SK-N-SH (cell line): Measurements from ENCODE around the gene GGA2. TPM values are rescaled to one million over a fixed set of nuclear protein-coding genes. Genes with fewer than 3 reads are reported as not detected.

Source experiments
- CTCF ChIA-PET: fragments of 300-600, 350-600 bp; formaldehyde crosslinking; extraction: SDS; loops from one replicate; lab custom pipeline; 2021; lab: Yijun Ruan, JAX
- POLR2A ChIA-PET: fragments of 350-600 bp; sonication (Branson Sonifier 250); formaldehyde crosslinking; extraction: SDS; loops from one replicate; lab custom pipeline; 2020; ENCODE audit warnings: antibody characterized with exemption, inconsistent platforms; lab: Yijun Ruan, JAX
- DNase-seq: peaks from one replicate; pipeline ENCODE4 v3.0.0; 2012
- H2AFZ ChIP-seq: fragments of 200-600 bp; sonication (generic); 2 replicates; pipeline ENCODE4 v1.8.1; 2016; ENCODE audit warnings: antibody characterized with exemption, mild to moderate bottlenecking, low read depth
- H3F3A ChIP-seq: fragments of 200-600 bp; sonication (generic); replicated peaks from 2 replicates; pipeline ENCODE3; 2016; ENCODE audit warnings: antibody characterized with exemption, mild to moderate bottlenecking; ENCODE audit not compliant: insufficient read depth
- H3K27ac ChIP-seq, 2 experiments: fragments of 200-500 bp in 1 of 2; fragments of 200-600 bp in 1 of 2; sonication (Bioruptor generic) in 1 of 2; sonication (generic), shearing (Covaris generic) in 1 of 2; 2 replicates each; pipeline versions ENCODE4 v1.5.1 to v1.6.1; 2014 to 2016; ENCODE audit warnings: low read depth in 2 of 2, inconsistent platforms in 1 of 2, low read length in 1 of 2, mild to moderate bottlenecking in 1 of 2, mixed read lengths in 1 of 2
- H3K27me3 ChIP-seq: fragments of 200-600 bp; sonication (generic), shearing (Covaris generic); 2 replicates; pipeline ENCODE4 v1.6.1; 2016; ENCODE audit warnings: mixed run types; ENCODE audit not compliant: insufficient read depth
- H3K36me3 ChIP-seq, 2 experiments: fragments of 200-500 bp in 1 of 2; fragments of 200-600 bp in 1 of 2; sonication (Bioruptor generic) in 1 of 2; sonication (generic) in 1 of 2; replicated peaks in 1 of 2; 2 replicates each; pipeline versions ENCODE3 to v1.5.1; 2014 to 2016; ENCODE audit warnings: low read length in 1 of 2, mild to moderate bottlenecking in 1 of 2; ENCODE audit not compliant: insufficient read depth in 2 of 2, control insufficient read depth in 1 of 2
- H3K4me1 ChIP-seq, 2 experiments: fragments of 200-500 bp in 1 of 2; fragments of 200-600 bp in 1 of 2; sonication (Bioruptor generic) in 1 of 2; sonication (generic), shearing (Covaris generic) in 1 of 2; 2 replicates each; pipeline versions ENCODE4 v1.5.1 to v1.6.1; 2014 to 2016; ENCODE audit warnings: low read depth in 1 of 2, low read length in 1 of 2, mixed run types in 1 of 2; ENCODE audit not compliant: insufficient read depth in 2 of 2, control insufficient read depth in 1 of 2
- H3K4me2 ChIP-seq: fragments of 200-600 bp; sonication (generic), shearing (Covaris generic); 2 replicates; pipeline ENCODE4 v1.6.1; 2017; ENCODE audit warnings: mixed run types
- H3K4me3 ChIP-seq, 2 experiments: fragments of 200-500 bp in 1 of 2; fragments of 200-600 bp in 1 of 2; sonication (Bioruptor generic) in 1 of 2; sonication (generic), shearing (Covaris generic) in 1 of 2; 2 replicates each; pipeline versions ENCODE4 v1.5.1 to v1.8.1; 2014 to 2016; ENCODE audit warnings: low read depth in 2 of 2, inconsistent platforms in 1 of 2, low read length in 1 of 2, mild to moderate bottlenecking in 1 of 2, mixed read lengths in 1 of 2, moderate library complexity in 1 of 2
- H3K79me2 ChIP-seq: fragments of 200-600 bp; sonication (generic); 2 replicates; pipeline ENCODE4 v1.8.1; 2017; ENCODE audit warnings: mild to moderate bottlenecking; ENCODE audit not compliant: insufficient read depth
- H3K9ac ChIP-seq: fragments of 200-600 bp; sonication (generic); 2 replicates; pipeline ENCODE4 v1.6.1; 2017; ENCODE audit warnings: mixed run types
- H3K9me2 ChIP-seq: fragments of 200-600 bp; sonication (generic); 2 replicates; pipeline ENCODE4 v1.6.1; 2017; ENCODE audit warnings: mixed run types
- H3K9me3 ChIP-seq: fragments of 200-600 bp; sonication (generic); 2 replicates; pipeline ENCODE4 v1.6.1; 2017; ENCODE audit warnings: mixed run types, mild to moderate bottlenecking, moderate library complexity
- H4K20me1 ChIP-seq: fragments of 200-600 bp; sonication (generic); 2 replicates; pipeline ENCODE4 v1.6.1; 2017; ENCODE audit warnings: mild to moderate bottlenecking, mixed run types; ENCODE audit not compliant: insufficient read depth
- CHD2 ChIP-seq: fragments of 150-350 bp; IDR thresholded peaks from 2 replicates; pipeline ENCODE4 v1.6.1; 2018; ENCODE audit warnings: low read length; ENCODE audit not compliant: partially characterized antibody
- ELF1 ChIP-seq: IDR thresholded peaks from 2 replicates; pipeline ENCODE4 v1.4.0; 2012
- GATA2 ChIP-seq: sonication (generic); formaldehyde crosslinking; IDR thresholded peaks from 2 replicates; pipeline ENCODE4 v1.5.0; 2020; ENCODE audit warnings: mild to moderate bottlenecking, missing genetic modification reagents
- MXI1 ChIP-seq: IDR thresholded peaks from 2 replicates; pipeline ENCODE4 v1.6.1; 2012; ENCODE audit warnings: mild to moderate bottlenecking, low read depth, low read length, improper control_type of control experiment
- NRF1 ChIP-seq: IDR thresholded peaks from 2 replicates; pipeline ENCODE4 v1.6.1; 2012; ENCODE audit warnings: low read depth, mild to moderate bottlenecking, low read length
- RFX5 ChIP-seq: IDR thresholded peaks from 2 replicates; pipeline ENCODE4 v1.6.1; 2012; ENCODE audit warnings: mild to moderate bottlenecking, improper control_type of control experiment, low read length
- SIN3A ChIP-seq: IDR thresholded peaks from 2 replicates; pipeline ENCODE4 v1.6.1; 2012; ENCODE audit warnings: low read depth, mild to moderate bottlenecking, low read length, moderate library complexity, borderline replicate concordance
- SMC3 ChIP-seq: IDR thresholded peaks from 2 replicates; pipeline ENCODE4 v1.6.1; 2012; ENCODE audit warnings: low read depth, low read length, improper control_type of control experiment
- TAF1 ChIP-seq: IDR thresholded peaks from 2 replicates; pipeline ENCODE4 v1.6.1; 2012; ENCODE audit warnings: low read depth, mild to moderate bottlenecking, low read length, moderate library complexity, borderline replicate concordance
- TEAD4 ChIP-seq: IDR thresholded peaks from 2 replicates; pipeline ENCODE4 v1.4.0; 2012; ENCODE audit warnings: mild to moderate bottlenecking, borderline replicate concordance; ENCODE audit not compliant: insufficient read depth
- WGBS: methylation state at CpG from one replicate; pipeline ENCODE4 v1.1.6; 2017; ENCODE audit warnings: low lambda C conversion rate; 5-methylcytosine and 5-hydroxymethylcytosine counted together
- polyA plus RNA-seq, 3 experiments: library from polyadenylated mRNA; depleted of rRNA; stranded (reverse); fragments of >200 nt; gene quantifications; 2 replicates each; pipeline ENCODE4 v1.2.3, GENCODE V29; 2012
- small RNA-seq, 7 experiments: library from RNA; depleted of rRNA; stranded (forward); fragments of <200 nt; gene quantifications; one replicate each; pipeline ENCODE3, GENCODE V24; 2012
- TF ChIP-seq, protein P1 (sequence below): IDR thresholded peaks from 2 replicates; pipeline ENCODE4; 2012

Gene GGA2
- polyA plus RNA-seq, 1 of the 3 experiments (the other 2 are of a cell fraction) = 23.4 TPM

DNA sequence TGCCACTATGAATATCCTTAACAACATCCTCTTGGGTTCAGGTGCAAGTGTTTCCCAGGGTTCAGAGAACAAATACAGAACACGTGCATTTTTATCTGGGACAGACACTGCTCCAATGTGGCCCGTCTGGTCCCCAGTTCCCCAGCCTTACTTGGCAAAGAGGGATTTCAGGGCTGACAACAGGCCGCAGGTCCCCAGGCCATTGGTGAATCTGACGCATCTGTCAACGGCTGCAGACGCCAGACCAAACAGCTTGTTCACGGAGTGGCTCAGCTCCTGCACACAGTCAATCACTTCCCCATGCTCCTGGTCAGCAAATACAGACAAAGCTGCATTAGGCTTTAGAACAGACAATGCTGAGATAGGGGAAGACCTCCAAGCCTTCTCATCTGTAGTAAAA, 93.5 kb downstream of the GGA2 start:
- no peaks in the 10 kb centered on the region; the same call in 1 of the 2 replicates for H3K79me2 ChIP-seq
- POLR2A ChIA-PET = no interaction called here
- 81% methylated on average over 7 of the region's 7 CpGs for WGBS
- peaks cover 23 to 31% of the 10 kb centered on the region in 2 experiments for H3K36me3 ChIP-seq
- no peaks in the 10 kb centered on the region for H3F3A ChIP-seq
- DNase-seq = peak; percentile 45
- H3K9me3 ChIP-seq = no peaks in the 10 kb centered on the region
- H3K4me1 ChIP-seq = peaks cover 0 to 3% of the 10 kb centered on the region in 2 experiments; a peak in 1 of 4 replicates
- H3K27me3 ChIP-seq = no peaks in the 10 kb centered on the region
- H3K4me2 ChIP-seq = no peak overlapping the region
- H3K4me3 ChIP-seq = no peak overlapping the region
- H2AFZ ChIP-seq = no peak overlapping the region
- H4K20me1 ChIP-seq = no peaks in the 10 kb centered on the region
- no peak overlapping the region for H3K9ac ChIP-seq
- peak overlapping the region in 1 of 2 experiments; percentile 50; a peak in 2 of 4 replicates for H3K27ac ChIP-seq
- TF ChIP-seq GATA2 (CRISPR knock-in tag) = no peak
- TF ChIP-seq MXI1 = 0 out of 2 replicates have a peak, but pooled peaks have one; percentile 28
- H3K9me2 ChIP-seq = no peaks in the 10 kb centered on the region
- CTCF ChIA-PET = interaction anchor here (0.9 to 5.2 kb wide), 2 partner anchors 17 to 234 kb away, joined by 3 to 53 read pairs; partner anchors contain the start of gene SCNN1G

DNA sequence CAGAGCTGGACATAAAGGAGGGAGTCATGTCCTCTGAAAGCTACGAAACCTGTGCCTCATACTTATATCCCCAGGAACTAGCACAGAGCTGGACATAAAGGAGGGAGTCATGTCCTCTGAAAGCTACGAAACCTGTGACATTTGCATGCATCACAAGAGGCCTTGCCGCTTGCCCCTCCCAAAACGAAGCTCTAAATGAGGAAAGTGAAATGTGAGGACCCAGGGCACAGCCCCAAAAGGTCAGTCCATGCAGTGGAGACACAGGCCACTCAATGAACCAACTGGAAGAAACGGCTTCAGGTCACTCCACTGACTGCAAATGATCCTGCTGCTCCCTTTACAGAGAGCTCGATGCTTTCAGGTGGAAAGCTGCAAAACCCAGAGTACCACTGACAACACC, 95.6 kb downstream of the GGA2 start:
- no peak overlapping the region for H3K9ac ChIP-seq
- ChIA-PET POLR2A (interaction anchor here (0.6 kb wide), 1 partner anchor 9 kb away, joined by 3 read pairs; no protein-coding TSS in a partner anchor), CTCF (interaction anchor here (0.6 to 5.2 kb wide), 5 partner anchors 10 to 232 kb away, joined by 3 to 53 read pairs (median 3); partner anchors contain the start of gene SCNN1G)
- H3K9me3 ChIP-seq = no peaks in the 10 kb centered on the region
- no peaks in the 10 kb centered on the region for H3K9me2 ChIP-seq
- H3K27ac ChIP-seq = no peak overlapping the region
- peaks cover 35 to 36% of the 10 kb centered on the region in 2 experiments for H3K36me3 ChIP-seq
- no peaks in the 10 kb centered on the region for H3K27me3 ChIP-seq
- WGBS = 91% methylated on average over 6 of the region's 6 CpGs
- H3K4me1 ChIP-seq = peaks cover 0 to 3% of the 10 kb centered on the region in 2 experiments; a peak in 1 of 4 replicates
- no peak overlapping the region for H3K4me3 ChIP-seq
- no peak for DNase-seq
- no peaks in the 10 kb centered on the region for H3K79me2 ChIP-seq
- H3K4me2 ChIP-seq = no peak overlapping the region
- TF ChIP-seq CHD2 = no peak
- no peak for TF ChIP-seq SMC3
- no peak for TF ChIP-seq ELF1
- TF ChIP-seq MXI1 = no peak
- TF ChIP-seq SIN3A = no peak
- no peak for TF ChIP-seq TEAD4
- TF ChIP-seq TAF1 = no peak
- no peak for TF ChIP-seq RFX5
- no peak for TF ChIP-seq NRF1
- TF ChIP-seq, protein P1, sequence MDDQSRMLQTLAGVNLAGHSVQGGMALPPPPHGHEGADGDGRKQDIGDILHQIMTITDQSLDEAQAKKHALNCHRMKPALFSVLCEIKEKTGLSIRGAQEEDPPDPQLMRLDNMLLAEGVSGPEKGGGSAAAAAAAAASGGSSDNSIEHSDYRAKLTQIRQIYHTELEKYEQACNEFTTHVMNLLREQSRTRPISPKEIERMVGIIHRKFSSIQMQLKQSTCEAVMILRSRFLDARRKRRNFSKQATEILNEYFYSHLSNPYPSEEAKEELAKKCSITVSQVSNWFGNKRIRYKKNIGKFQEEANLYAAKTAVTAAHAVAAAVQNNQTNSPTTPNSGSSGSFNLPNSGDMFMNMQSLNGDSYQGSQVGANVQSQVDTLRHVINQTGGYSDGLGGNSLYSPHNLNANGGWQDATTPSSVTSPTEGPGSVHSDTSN = no peak
- no peaks in the 10 kb centered on the region for H3F3A ChIP-seq
- no peak overlapping the region for H2AFZ ChIP-seq
- no peaks in the 10 kb centered on the region for H4K20me1 ChIP-seq

Small RNA genes within 50 kb of the gene (small RNA-seq; reads per million reads assigned to genes)
- 0 reads per million in 7 experiments for gene RF00072

Other genes starting within 250 kb of the GGA2 start
- not detected in 2 replicates for gene SCNN1B, start 208.2 kb downstream of the GGA2 start, polyA plus RNA-seq (2012; rRNA removed)
- gene COG7, start 57.3 kb downstream of the GGA2 start, polyA plus RNA-seq (2012; rRNA removed) = 33.0 and 34.7 TPM in 2 replicates
- 23.2 and 37.4 TPM in 2 replicates for gene EARS2, start 46.9 kb upstream of the GGA2 start, polyA plus RNA-seq (2012; rRNA removed)
- 66.1 and 68.9 TPM in 2 replicates for gene UBFD1, start 47.2 kb upstream of the GGA2 start, polyA plus RNA-seq (2012; rRNA removed)
- gene NDUFAB1, start 85.8 kb upstream of the GGA2 start, polyA plus RNA-seq (2012; rRNA removed) = 187 and 191 TPM in 2 replicates
- 3.3 and 4.5 TPM in 2 replicates for gene PALB2, start 130.8 kb upstream of the GGA2 start, polyA plus RNA-seq (2012; rRNA removed)
- 45.6 and 59.8 TPM in 2 replicates for gene DCTN5, start 131.0 kb upstream of the GGA2 start, polyA plus RNA-seq (2012; rRNA removed)
- gene PLK1, start 168.4 kb upstream of the GGA2 start, polyA plus RNA-seq (2012; rRNA removed) = 31.4 and 68.7 TPM in 2 replicates
- 0.03 TPM in 1 of 2 replicates, not detected in the other for gene ERN2, start 202.7 kb upstream of the GGA2 start, polyA plus RNA-seq (2012; rRNA removed)
- gene CHP2, start 244.5 kb upstream of the GGA2 start, polyA plus RNA-seq (2012; rRNA removed) = not detected in 2 replicates